Measurements from ENCODE around the gene NR1H3.

DNA sequence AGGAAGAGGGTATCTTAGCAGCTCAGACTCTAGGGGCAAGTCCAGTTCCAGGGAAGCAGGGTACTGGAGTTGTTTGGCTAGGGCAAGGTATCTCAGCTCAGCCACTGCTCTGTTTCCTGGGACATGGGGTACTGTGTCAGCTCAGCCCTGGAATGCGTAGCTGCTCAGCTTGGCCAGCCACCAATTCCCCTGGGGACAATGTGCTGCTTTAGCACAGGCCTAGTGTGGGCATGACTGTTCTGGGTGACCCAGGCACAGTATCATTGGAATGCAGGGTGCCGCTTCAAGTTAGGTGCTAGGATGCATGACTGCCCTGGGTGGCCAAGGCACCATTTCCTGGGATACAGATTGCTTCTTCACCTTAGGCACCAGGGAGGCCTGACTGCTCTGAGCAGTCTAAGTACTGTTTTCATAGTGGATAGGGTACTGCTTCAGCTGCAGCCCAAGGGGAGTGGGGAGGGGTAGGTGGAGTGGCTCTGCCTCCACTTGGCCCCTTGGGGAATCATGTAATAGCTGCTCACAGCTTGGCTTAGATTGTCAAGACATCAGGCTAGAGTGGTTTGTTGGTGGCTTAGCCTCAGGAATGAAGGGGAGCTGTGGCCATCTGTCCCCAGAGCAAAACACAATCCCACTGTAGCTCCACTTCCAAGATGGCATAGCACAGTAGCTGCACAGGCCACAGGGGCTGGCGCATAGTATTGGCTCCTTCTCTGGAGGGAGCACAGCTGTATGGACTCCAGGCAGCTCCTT lies 48.1 kb downstream of the NR1H3 start:
- TF ChIP-seq, protein P1, sequence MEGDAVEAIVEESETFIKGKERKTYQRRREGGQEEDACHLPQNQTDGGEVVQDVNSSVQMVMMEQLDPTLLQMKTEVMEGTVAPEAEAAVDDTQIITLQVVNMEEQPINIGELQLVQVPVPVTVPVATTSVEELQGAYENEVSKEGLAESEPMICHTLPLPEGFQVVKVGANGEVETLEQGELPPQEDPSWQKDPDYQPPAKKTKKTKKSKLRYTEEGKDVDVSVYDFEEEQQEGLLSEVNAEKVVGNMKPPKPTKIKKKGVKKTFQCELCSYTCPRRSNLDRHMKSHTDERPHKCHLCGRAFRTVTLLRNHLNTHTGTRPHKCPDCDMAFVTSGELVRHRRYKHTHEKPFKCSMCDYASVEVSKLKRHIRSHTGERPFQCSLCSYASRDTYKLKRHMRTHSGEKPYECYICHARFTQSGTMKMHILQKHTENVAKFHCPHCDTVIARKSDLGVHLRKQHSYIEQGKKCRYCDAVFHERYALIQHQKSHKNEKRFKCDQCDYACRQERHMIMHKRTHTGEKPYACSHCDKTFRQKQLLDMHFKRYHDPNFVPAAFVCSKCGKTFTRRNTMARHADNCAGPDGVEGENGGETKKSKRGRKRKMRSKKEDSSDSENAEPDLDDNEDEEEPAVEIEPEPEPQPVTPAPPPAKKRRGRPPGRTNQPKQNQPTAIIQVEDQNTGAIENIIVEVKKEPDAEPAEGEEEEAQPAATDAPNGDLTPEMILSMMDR (IDR thresholded peaks at IDR 0.05; ENCODE audit: insufficient read depth, low read length) = no peak
- TF ChIP-seq, protein P2, sequence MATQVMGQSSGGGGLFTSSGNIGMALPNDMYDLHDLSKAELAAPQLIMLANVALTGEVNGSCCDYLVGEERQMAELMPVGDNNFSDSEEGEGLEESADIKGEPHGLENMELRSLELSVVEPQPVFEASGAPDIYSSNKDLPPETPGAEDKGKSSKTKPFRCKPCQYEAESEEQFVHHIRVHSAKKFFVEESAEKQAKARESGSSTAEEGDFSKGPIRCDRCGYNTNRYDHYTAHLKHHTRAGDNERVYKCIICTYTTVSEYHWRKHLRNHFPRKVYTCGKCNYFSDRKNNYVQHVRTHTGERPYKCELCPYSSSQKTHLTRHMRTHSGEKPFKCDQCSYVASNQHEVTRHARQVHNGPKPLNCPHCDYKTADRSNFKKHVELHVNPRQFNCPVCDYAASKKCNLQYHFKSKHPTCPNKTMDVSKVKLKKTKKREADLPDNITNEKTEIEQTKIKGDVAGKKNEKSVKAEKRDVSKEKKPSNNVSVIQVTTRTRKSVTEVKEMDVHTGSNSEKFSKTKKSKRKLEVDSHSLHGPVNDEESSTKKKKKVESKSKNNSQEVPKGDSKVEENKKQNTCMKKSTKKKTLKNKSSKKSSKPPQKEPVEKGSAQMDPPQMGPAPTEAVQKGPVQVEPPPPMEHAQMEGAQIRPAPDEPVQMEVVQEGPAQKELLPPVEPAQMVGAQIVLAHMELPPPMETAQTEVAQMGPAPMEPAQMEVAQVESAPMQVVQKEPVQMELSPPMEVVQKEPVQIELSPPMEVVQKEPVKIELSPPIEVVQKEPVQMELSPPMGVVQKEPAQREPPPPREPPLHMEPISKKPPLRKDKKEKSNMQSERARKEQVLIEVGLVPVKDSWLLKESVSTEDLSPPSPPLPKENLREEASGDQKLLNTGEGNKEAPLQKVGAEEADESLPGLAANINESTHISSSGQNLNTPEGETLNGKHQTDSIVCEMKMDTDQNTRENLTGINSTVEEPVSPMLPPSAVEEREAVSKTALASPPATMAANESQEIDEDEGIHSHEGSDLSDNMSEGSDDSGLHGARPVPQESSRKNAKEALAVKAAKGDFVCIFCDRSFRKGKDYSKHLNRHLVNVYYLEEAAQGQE (IDR thresholded peaks at IDR 0.05; ENCODE audit: insufficient replicate concordance, low read depth) = no peak
- TF ChIP-seq POLR2AphosphoS5 (IDR thresholded peaks at IDR 0.05; ENCODE audit: low read depth) = no peak

All from HL-60 (cell line).